Spleen (tissue), 7 donors: Measurements from ENCODE around the gene LIF.

ENCODE experiments used
- CTCF ChIP-seq, 11 experiments: fragments of 200-600 bp in 7 of 11; fragments of 450-650 bp in 4 of 11; sonication (generic) in 4 of 11; IDR thresholded peaks in 8 of 11; conservative IDR thresholded peaks in 3 of 11; 1 replicate in 7 of 11; 2 replicates in 4 of 11; pipeline versions ENCODE4 v1.4.0 to v1.8.0; 2016 to 2021; ENCODE audit warnings: antibody characterized with exemption in 11 of 11, inconsistent platforms in 4 of 11, mild to moderate bottlenecking in 1 of 11
- POLR2AphosphoS5 ChIP-seq, 3 donors: sonication (generic); formaldehyde crosslinking; IDR thresholded peaks; one replicate each; pipeline ENCODE4 v1.5.1; 2017; ENCODE audit warnings: antibody characterized with exemption in 3 of 3
- donor health status: DM: no; HTN: no; CAD: no; lungs with moderate emphysema.
- donor health status: DM: no; HTN: no; CAD: no.
- donor health status: DM: no; HTN: no; CAD: no.

GRCh38 chr22:30232716-30233218 lies 13.8 kb downstream of the LIF start:
- TF ChIP-seq POLR2AphosphoS5 (IDR thresholded peaks at IDR 0.05) (no peak), CTCF (IDR thresholded peaks at IDR 0.05 in 8 of 11, conservative IDR thresholded peaks at IDR 0.05 in 3 of 11) (no peak)
